GM21529 (cell line): Measurements from ENCODE around the gene SDHA.
"Not testable (repeated sequence)": the region's sequence is repeated elsewhere in the genome, so short reads cannot be mapped to it uniquely, and the experiment has no call there.

ENCODE experiments used
- ATAC-seq: cut with Tn5 transposase; IDR thresholded peaks from one replicate; pipeline ENCODE4 v1.9.1; 2021; ENCODE audit not compliant: unreplicated experiment

The SDHA gene

DNA sequence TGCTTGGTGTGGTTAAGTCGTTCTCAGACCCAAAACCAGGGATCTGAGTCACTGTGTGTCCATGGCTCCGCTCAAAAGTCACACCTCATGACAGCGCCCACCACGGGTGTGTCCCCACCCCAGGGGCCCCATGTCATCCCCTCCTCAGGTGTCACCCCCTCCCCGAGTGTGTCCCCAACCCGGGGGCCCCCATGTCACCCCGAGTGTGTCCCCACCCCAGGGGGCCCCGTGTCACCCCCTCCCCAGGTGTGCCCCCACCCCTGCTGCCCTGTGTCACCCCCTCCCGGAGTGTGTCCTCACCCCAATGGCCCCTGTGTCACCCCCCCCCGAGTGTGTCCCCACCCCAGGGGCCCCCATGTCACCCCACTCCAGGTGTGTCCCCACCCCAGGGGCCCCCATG is 21.8 kb upstream of the SDHA start:
- no peak for ATAC-seq

DNA sequence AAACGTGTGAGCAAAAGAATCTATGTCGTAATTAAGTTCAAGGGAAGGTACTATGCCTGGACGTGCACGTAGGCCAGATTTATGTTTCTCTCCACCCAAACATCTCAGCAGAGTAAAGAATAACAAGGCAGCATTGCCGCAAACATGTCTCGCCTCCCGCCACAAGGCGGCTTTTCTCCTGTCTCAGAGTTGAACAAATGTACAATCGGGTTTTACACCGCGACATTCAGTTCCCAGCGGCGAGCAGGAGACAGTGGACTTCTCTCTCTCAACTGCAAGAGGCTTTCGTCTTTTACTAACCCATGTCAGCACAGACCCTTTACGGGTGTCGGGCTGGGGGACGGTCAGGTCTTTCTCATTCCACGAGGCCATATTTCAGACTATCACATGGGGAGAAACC is 21.1 kb upstream of the SDHA start:
- not testable (repeated sequence) for ATAC-seq

DNA sequence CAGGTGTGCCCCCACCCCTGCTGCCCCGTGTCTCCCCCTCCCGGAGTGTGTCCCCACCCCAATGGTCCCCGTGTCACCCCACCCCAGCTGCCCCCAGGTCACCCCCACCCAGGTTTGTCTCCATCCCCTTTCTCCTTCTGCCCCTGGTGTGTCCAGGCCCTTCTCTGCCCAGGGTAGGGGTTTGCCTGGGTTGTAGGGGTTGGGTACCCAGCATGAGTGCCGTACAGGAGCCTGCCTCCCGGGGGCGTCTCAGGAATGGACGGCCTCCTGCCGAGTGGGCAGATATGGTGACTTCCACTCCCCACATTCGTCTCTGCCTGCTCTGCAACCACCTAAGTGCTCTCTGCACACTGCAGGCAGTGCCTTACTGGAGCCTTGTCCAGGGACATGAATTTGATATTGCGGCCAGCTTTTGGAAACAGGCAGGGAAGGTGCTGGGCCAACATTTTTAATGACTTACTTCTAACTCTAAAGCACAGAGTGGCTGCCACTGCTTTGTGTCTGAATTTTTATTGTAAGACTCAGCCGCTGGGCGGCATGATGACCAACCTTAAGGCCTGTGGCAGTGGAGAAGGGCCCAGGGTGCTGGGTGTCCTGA is 20.1 kb upstream of the SDHA start:
- no peak for ATAC-seq

DNA sequence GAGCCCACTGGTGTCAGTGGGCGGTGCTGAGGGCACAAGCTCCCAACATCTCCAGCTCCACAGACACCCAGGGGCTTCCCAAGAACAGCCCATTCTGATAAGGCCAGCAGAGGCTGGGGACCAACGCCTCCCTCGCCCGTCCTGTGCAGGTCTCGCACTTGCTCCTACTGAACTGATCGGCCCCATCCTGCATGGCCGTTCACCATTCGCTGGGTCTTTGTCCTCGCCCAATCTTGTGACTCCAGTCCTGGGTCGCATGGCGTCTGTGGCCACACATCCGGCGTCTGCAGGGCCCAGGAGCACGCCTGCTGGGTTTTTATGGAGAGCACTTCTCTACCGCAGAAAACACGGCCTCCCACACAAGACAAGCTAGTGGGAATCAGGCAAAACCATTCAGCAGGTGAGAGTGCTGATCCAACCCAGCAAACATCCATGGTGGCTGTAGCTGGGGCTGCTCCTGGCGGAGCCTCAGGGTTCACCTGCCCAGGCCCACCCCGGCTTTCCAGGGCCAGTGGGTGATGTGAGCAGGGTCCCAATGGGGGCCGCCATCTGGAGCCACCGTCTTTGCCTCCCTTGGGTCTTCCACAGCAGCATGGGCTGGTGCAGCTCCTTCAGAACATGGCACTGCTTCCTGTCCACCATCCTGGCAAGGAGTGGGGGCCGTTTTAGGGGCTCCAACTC is 19.5 kb upstream of the SDHA start:
- no peak for ATAC-seq

DNA sequence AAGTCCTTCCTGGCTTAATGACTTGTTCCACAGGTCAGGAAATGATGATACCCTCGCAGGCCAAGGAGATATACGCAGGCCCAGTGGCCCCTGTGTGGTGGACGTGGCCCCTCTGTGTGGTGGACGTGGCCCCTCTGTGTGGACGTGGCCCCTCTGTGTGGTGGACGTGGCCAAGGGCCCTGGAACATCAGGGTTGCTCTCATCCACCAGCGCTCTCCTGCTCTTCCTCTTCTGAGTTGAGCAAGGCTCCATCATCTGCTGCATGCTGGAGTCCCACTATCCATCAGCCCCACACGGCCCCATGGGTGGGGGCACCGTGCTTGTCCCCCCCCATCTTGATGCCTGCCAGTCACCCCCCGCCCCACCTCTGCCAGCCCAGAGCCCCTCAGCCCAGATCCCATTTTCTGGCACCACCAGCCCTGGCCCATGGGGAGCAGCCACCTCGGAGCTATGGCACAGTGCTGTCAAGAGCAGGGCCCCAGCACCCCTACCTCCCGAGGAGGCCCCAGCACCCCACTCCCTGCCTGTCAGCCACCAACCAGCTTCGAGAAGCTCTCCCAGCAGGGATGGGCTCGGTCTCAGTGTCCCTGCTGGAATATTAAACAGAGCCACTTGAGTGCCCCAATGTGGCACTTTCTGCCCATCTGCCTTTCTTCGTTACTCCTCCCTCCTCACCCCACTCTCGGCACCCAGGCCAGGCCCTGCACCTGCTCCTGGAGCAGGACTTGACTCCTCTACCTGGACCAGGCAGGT is 18.7 kb upstream of the SDHA start:
- ATAC-seq = no peak

DNA sequence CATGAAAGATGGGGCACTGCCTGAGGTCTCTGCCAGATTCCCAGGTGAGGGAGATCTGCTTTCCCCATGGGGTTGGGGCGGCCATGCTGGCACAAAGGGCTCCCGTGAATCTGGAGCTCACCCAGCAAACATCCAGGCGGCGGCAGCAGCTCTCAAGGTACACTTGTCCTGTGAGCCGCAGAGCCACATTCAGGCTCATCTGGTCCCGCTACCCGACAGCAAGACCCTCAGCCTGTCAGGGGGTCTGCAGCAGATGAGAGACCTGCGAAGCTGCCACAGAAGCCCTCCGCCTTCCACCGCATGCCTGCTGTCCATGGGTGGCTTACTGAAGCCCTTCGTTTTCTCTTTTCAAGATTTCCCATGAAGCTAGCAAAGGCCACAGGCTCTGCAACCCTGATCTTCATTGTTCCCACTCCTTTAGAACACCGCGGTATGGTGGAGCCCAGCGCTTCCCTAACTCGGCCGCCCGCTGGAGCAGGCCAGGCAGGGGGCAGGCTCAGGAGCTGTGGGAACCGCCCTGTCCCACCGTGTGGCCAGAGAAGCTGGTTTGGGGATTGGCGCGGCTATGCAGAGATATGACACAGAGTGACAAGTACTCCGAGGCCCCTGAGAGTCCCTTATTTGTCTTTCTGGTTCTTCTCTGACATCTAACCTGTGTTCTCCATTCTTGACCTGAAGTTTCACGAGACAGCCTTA is 18.0 kb upstream of the SDHA start:
- no peak for ATAC-seq

DNA sequence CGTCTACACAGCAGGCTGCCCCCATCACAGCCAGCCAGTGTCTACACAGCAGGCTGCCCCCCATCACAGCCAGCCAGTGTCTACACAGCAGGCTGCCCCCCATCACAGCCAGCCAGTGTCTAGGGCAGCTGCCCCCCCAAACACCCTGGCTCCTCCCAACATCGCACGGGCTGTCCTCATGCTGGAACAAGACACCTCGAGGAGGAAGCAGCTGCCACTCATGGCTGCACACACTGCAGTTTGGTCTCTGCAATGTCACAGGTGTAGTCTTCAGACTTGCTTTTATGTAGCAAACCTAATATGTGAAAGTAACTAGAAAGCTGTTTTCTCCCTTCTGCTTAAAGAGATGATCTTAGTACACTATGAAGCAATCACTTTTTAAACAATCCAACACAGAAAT is 17.1 kb upstream of the SDHA start:
- no peak for ATAC-seq

DNA sequence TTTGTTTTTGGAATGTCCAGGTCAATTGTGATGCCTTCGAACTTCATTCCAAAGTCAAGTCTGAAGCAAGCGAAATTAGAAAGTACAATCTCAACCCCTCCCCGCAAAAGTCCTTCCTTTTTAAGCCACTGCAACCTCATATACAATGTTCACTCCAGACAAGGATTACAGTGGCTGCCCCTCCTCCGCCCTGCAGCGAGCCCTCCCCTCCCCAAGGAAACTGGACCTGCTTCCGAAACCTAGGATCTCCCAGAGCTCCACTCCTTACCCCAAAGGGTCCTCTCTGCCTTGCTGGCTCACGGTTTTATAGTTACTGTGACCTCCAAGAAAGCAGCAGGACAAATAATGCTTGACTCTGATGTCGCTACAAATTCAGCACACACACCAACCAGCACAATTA is 16.4 kb upstream of the SDHA start:
- no peak for ATAC-seq

DNA sequence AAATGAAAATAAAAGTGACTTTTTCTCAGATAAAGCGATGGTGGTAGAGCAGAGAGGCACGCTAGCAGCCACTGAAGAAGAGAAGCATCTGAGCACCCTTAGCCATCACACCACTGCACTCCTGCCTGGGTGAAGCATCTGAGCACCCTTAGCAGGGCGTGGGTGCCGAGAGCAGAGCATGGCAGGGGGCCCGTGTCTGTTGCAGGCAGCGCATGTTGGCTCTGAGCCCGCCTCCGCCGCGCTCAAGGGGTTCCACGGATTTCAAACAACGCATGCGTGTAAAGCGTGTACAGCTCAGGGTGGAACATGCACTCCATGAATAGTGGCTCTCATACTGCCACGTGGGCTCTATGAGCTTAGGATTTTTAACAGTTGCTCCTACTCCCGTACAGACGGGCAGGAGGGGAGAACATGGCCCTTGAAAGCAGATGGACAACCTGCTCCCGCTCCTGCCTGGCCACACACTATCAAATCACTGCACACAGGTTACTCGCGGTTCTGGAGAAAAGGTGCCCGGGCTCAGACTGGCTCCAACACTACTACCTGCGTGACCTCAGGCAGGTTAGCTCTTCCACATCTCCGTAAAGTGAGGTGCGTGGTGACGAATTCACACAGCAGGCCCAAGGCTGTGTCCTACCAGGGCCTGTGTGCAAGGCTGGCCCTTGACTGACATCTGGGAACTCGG is 14.7 kb upstream of the SDHA start:
- ATAC-seq = no peak

DNA sequence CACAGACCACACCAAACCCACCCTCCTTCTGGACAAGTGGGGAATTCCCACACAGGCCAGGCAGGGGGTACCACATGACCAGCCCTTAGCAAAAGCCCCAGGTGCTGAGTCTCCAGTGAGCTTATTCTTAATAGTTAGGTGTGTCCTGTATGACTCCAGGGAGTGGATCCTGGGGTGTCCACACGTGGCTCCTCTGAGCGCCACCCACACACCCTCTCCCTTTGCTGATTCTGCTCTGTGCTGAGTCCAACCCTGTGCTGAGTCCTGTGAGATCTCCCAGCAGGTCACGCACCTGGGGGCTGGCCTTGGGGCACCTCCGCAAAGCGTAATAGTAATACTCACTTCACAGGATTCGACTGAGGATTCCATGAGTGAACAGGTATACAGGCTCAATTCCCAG is 14.1 kb upstream of the SDHA start:
- ATAC-seq = no peak

DNA sequence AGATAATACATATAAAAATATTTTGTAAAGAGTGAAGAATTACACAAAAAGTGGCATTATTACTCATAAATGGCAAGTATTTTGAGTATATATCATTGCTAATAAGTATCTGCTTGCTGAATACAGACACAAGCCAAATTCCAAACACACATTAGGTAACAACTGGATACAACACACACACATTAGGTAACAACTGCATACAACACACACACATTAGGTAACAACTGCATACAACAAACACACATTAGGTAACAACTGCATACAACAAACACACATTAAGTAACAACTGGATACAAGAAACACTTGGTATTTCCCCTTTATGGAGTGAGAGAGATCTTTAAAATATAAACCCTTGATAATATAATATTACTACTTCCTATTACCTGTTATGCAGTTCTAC is 13.7 kb upstream of the SDHA start:
- ATAC-seq = no peak

DNA sequence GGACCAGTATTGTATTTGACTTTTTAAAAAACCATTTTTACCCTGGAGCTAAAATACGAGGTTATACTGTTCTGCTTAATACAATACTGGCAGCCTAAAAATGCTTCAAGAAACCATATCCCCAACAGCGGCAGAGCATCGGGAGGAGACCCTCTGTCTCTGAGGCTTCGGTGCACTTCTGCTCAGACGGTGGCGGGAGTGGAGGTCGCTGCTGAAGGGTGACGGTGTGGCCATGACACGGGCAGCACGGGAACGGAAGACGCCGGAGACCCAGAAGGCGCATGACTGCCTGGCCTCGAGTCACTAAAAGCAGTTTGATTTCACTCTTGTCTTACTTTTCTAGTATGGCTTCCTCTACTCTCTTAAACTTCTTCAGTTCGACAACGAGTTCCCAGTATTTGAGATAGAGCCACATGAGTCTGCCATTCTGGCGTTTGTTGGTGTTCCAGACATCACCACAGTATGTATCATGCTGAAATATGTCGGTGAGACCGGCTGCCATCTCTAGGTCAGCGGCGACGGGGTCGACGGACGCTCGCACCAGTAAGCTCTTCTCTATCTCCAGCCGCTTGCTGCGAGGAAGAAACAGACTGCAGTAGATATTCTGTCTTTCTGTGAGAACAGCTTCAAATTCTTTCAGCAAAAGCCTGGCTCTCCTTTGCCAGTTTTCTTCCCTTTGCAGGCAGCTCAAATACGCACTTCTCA is 13.0 kb upstream of the SDHA start:
- no peak for ATAC-seq

DNA sequence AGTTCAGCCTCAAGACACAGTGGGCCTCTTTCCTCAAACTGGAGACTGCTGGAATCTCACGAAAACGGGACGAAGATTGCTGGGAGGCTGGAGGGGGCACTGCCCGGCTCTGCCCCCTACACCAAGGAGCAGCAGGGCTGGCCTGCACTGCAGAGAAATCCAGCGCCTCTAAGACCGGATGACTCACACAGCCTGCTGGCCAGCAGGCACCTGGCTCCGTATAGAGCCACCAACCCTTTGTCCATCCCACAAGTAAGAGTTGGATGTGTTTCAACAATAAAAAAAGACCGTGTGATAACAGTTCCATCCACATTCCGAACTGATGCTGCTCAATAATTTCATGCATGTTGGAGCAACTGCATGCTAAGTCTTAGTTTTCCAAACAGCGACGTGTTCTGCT is 11.7 kb upstream of the SDHA start:
- ATAC-seq = no peak

DNA sequence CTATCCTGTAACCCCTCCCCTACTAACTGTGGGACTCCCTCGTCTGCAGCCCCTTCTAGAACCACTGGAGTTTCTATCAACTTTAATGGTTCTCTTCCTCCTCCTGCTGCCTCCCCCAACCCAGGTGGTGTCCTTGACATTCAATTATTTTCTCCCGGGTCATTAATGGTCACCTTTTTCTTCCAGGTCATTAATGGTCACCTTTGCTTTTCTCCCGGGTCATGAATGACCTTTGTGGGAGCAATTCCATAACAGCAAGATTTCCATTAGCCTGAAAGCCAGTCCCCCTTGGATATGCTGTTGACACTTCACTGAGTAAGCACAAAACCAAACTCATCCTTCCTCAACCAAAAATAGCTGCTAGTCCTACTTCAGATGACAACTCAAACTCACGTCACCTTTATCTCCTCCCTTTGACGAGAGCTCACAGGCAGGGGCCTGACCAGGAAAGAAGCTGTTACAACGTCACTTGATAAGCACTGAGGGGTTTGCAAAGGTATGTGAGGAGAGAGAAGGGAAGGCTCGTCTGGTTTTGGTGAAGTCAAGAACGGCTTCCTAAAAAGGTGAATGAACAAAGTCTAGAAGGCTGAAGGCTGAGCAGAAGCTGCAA is 11.1 kb upstream of the SDHA start:
- ATAC-seq = no peak

DNA sequence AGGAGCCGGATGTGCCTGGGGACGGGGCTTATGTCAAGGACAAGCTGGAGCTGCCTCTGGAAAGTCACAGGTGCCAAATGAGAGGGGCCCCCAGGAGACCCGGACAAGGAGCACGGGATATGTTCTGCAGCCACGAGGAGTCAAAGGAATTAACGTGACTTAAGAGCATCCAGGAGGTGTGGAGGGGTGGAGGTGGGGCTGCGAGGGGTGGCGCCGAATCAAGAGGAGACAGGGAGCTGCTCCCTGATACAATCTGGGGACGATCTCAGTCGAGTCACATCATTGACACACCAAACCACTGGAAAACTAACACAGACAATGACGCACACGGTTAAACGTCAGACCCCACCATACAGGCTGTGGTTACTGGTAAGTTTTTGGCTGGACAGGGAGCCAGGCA is 10.5 kb upstream of the SDHA start:
- ATAC-seq = no peak

DNA sequence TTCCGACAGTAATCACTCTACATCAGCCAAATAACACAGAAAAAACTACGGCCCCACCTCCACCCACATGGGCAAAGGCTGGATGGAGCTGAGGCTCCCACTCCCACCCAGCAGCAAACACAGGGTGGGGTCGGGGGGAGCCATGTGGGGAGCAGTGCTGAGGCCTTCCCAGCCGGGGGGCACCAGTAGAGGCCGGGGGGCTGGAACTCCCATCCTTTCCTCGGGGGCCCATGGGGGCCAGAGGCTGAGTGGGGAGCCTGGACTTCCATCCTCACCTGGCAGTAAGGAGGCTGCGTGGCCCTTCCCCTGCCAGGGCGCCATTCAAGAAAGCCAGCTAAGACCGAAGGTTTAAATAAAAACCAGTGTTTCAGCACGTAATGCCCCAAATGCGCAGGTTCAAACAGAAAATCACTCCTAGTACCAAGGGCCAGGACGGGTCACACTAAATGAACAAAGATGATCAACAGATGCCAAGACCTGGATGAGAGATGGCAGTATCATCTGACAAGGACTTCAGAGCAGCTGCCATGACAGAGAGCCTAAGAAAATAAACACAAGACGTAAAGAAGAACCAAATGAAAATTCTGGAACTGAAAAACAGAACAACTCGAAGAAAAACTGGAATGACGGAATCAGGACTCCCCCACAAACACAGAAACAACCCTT is 9.5 kb upstream of the SDHA start:
- ATAC-seq = no peak

DNA sequence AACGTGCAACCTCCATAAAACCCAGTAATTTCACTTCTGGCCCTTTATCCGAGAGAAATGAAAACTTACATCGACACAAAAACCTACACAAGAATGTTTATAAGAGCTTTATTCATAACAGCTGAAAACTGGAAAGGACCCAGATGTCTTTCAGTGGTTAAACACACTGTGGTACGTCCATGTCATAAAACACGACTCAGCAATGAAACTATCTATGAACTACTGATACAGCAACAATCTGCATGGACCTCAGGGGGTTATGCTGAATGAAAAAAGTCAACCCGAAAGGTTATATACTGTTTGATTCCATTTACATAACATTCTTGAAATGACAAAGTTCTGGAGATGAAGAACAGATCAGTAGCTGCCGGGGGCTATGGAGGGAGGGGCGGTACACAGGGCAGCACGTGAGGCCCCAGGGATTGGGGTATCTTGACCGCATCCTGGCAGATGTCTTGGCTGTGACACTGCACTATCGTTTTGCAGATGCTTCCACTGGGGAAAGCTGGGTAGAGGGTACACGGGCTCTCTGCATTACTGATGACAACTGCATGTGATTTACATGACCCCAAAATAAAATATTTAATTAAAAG is 4.2 kb upstream of the SDHA start:
- no peak for ATAC-seq

DNA sequence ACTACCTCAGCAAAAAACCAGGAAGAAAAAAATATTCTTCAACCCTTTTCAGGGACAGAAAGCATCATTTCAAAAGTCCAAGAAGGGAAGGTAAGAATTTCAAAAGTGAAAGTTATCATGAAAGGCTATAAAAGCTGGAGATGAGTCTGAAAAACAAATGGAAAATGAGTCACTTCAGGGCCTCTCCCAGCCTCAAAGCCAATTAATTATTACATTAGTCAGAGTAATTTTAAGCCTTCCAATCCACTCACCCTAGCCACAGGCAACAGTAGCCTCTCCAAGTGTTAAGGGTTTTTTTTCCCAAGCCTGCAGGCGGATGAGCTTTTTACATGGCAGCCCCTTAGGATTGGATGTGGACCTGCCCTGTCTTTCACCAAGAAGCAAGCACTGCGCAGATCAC is 2.9 kb upstream of the SDHA start:
- ATAC-seq = not testable (repeated sequence)

DNA sequence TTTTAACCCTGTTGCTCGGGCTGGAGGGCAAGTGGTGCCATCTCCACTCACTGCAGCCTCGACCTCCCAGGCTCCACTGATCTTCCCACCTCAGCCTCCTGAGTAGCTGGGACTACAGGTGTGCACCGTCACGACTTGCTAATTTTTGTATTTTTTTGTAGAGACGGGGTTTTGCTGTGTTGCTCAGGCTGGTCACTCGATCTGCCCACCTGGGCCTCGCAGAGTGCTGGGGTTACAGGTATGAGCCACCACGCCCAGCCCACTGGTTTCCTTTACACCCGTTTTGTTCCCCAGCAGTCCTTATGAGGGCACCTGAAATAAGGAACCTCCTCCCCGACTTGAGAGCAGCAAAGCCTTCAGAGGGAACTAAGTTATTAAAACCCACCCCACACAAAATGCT is 2.0 kb upstream of the SDHA start:
- ATAC-seq = not testable (repeated sequence)
